NCI-H1436 (cell line): ENCODE measurements around the gene MAVS.
"Not testable (repeated sequence)": the region's sequence is repeated elsewhere in the genome, so short reads cannot be mapped to it uniquely, and the experiment has no call there.

ENCODE experiments used
- DNase-seq: peaks from one replicate; lab custom pipeline; 2025; lab: John Stamatoyannopoulos, UW

The MAVS gene

DNA sequence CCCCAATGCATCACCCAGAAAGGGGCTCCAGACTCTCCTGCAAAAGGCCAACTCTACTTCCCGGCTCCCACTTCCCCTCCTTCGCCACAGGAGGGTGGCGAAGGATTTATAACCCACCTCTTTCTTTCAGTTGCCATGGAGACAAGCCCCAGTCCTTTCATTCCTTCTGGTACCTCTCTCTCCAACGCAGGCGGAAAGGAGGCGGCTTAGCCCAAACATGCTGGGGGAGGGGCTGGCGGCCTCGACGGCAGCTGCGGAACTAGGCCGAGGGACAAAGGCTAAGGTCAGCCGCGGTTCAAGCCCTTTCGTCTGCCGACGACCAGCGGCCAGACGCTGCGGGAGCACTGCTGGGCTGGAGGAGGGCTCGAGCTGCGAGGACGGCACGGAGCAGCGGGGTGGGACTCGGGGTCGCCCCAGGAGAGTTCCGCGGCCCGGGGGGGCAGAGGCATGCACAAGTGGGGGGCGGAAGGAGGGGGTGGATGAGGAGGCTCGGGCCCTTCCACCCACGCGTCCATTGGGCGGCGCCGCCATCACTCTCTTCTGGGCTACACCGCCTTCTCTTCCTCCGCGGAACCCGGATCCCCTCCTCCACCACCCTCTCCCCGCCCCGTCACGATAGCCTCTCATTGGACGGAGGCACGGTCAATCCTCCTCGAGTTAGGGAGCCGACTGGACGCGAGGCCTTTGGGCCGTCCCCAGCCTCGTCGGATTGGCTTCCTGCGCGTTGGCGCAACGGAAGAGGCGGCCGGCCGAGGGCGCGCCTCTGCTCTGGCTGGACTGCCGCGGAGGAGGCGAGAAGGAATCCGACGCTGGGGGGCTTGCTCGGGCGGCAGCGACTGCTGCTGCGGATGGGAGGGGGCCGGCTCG, 42.2 kb downstream of the MAVS start, which contains the start of gene PANK2:
Gene PANK2 (plus strand): TSS at position 766 of the 867 bp plus-strand sequence.
- peak; percentile 98 for DNase-seq

DNA sequence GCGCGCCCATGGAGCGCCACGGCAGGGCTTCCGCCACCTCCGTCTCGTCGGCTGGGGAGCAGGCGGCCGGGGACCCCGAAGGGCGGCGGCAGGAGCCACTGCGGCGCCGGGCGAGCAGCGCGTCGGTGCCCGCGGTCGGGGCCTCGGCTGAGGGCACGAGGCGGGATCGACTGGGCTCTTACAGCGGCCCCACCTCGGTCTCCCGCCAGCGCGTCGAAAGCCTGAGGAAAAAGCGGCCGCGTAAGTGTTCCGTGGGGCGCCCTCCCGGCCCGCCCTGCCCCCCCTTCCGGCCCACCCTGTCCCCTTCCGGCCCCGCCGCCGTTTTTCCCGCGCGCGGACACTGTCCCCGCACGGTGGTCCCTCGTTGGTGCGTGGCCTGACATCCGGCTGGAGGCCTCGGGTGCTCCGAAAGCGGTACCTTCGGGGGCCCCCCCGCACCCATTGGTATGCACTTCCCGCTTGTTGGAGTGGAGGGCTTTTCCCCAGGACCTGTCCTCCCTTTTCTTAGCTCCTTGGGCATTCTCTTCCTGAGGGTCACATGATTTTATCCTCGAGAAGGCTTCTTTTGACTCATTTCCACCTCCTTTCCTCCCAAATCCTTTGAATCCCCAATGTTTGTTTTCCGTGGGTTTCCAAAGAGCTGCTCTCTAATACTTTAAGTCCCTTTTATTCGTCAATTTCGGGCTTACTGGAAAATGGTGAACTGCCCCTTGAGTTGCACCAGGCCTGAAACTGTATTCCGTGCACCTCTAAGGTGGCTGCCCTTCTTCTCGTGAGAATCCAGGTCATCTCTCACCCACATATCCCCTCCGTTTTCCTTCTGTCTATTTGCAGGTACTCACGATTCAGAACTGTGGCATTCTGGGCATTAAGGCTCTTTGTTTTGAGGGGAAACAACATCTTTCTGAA, 43.1 kb downstream of the MAVS start:
- peak; percentile 12 for DNase-seq

DNA sequence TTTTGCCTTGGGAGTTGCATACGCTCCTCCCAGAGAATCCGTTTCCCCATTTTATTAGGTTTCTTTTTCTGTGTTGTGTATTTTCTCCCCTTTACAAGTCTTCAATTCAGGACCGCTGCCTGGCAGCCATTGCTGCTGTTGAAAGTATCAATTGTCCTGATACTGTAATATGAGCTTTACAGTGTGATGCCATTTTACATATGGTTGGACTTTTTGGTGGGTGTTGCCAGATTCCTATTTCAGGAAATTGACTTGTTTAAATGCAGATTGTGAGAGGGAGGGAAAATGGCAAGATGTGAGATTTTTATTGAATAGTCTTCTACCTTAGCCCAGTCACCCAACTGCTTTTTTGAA, 43.7 kb downstream of the MAVS start:
- no peak for DNase-seq

DNA sequence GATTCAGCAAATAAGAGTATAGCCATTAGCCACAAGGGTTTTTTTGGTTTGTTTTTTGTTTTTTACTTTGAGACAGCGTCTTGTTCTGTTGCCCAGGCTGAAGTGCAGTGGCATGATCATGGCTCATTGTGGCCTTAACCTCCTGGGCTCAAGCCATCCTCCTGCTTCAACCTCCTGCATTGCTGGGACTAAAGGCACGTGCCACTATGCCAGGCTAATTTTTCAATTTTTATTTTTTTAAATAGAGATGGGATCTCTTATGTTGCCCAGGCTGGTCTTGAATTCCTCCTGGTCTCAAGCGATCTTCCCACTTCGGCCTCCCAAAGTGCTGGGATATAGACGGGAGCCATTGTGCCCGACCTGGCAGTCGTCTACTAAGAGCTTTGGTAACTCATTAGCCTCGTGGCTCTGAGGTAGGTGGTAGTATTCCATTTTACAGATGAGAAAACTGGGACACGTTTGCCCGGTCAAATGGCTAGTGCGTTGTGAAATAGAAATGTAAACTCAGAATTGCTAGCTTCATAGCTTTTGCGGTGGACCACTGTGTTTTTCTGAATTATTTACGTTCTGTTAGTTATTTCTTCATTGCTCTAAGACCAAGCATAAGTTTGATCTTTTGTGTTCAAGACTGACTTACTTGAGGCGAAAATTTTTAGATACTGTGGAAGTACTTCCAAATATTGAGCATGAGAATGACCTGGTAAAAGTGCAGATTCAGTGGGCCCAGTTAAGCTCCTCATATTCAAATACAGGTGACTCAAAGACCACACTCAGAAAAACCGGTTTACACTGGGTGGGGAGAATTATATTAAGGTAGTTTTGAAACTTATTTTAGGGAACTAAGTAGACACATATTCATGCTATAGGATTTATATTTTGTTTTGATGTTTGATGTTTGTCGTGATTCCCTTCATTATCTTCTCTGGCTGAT, 44.6 kb downstream of the MAVS start:
- DNase-seq = no peak

GRCh38 chr20:3894796-3895195, 48.2 kb downstream of the MAVS start:
- DNase-seq = no peak

DNA sequence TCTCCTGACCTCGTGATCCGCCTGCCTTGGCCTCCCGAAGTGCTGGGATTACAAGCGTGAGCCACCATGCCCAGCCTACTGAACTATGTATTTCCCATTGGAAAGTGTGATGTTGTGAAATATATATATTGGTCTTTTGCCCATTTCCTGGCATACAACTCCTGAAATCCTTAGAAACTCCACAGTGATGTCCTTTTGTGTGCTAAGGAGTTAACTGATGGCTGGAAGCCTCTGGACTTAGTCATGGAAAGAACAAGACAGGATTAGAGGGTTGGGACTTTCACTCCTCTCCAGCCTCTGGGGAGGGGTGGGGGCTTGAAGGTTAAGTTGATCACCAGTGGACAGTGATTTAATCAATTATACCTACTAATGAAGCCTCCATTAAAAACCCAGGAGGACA, 49.7 kb downstream of the MAVS start:
- no peak for DNase-seq

- DNase-seq = no peak
Observed at GRCh38 chr20:3896853-3897583, 50.4 kb downstream of the MAVS start.

- DNase-seq = not testable (repeated sequence)
Observed at GRCh38 chr20:3898181-3898580, 51.5 kb downstream of the MAVS start.

GRCh38 chr20:3898639-3899038, 52.0 kb downstream of the MAVS start:
- no peak for DNase-seq

DNA sequence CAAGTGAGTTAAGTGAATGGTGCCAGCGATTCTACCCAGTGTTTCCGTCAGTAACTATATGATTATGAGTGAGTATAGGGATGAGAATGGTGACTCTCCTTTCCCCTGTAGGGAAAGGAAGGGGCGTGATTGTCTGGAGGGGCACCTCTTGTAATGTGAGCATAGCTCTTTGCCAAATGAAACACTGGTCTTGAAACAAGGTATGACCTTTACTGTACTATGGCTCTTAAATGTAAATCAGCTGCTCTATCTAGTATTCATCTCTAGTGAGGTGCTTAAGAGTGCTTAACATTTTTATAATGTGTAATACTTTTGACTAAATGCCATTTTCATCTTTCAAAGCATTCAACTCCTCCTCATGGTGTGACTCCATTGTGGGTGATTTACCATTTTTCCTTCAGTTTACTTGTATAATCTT, 53.6 kb downstream of the MAVS start:
- DNase-seq = no peak

- DNase-seq = no peak
Observed at GRCh38 chr20:3901028-3901705, 54.5 kb downstream of the MAVS start.

- no peak for DNase-seq
Observed at GRCh38 chr20:3901706-3902440, 55.2 kb downstream of the MAVS start.

DNA sequence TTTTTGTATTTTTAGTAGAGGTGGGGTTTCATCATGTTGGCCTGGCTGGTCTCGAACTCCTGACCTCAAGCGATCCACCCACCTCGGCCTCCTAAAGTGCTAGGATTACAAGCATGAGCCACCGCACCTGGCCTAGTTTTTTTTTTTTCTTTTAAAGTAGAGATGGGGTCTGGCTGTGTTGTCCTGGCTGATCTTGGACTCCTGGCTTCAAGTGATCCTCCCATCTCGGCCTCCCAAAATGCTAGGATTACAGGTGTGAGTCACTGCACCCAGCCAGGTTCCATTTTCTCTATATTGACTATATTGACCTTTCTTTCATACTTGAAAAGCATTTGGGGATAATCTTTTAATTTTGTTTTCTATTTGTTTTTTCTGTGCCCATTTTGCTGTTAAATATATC, 55.8 kb downstream of the MAVS start:
- DNase-seq = no peak

DNA sequence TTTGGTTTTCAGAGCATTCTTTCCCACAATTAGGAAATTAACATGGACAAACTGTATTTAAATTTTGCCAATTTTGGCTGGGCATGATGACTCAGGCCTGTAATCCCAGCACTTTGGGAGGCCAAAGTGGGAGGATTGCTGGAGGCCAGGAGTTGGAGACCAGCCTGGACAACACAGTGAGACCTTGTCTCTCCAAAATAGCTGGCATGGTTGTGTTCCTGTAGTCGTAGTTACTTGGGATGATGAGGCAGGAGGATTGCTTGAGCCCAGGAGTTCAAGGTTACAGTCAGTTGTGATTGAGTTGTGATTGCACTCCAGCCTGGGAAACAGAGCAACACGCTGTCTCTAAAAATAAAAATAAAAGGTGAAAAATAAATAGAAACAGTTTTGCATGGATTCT, 57.6 kb downstream of the MAVS start:
- DNase-seq = no peak

DNA sequence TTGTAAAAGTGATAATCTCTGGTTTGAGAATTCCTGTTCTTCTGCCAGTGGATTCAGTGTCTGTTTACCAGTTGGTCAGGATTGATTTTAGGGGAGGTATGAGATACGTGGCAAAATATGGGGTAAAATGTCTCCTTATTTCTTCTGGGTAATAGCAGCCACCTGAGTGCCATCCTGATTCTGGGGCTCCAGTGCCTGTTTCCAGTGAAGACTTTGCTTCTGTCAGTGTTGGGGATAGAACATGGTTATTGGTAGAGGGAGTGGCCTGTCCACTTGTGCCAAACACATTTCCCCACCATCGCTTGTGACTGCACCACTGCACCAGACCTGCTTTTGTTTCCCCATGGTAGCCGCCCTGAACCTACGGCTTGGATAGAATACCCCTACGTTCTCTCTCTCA, 58.2 kb downstream of the MAVS start:
- DNase-seq = no peak

DNA sequence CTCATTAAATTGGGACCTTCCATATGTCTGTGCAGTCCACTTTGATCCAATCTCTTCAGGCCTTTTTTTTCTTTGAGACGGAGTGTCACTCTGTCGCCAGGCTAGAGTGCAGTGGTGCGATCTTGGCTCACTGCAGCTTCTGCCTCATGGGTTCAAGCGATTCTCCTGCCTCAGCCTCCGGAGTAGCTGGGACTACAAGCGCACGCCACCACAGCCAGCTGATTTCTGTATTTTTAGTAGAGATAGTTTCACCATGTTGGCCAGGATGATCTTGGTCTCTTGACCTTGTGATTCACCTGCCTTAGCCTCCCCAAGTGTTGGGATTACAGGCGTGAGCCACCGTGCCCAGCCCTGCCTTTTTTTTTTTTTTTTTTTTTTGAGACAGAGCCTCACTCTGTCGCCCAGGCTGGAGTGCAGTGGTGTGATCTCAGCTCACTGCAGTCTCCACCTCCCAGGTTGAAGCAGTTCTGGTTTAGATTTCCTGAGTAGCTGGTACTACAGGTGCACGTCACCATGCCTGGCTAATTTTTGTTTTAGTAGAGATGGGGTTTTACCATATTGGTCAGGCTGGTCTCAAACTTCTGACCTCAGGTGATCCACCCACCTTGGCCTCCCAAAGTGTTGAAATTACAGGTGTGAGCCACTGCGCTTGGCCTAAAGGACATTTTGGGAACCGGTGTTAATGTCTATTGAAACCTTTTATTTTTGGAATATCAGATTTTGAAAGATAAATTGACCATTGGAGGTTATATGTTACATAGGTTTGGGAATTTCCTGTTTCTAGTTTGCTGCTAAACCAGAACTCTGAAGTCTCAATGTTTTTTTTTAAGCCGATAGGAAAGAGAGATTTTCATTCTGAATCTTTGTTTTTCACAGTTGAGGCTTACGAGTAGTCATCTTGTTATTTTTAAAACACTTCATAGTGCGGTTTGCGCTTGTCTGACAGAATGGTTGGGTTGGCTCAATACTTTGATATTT, 60.4 kb downstream of the MAVS start:
- not testable (repeated sequence) for DNase-seq

GRCh38 chr20:3908667-3909066, 62.0 kb downstream of the MAVS start:
- no peak for DNase-seq

DNA sequence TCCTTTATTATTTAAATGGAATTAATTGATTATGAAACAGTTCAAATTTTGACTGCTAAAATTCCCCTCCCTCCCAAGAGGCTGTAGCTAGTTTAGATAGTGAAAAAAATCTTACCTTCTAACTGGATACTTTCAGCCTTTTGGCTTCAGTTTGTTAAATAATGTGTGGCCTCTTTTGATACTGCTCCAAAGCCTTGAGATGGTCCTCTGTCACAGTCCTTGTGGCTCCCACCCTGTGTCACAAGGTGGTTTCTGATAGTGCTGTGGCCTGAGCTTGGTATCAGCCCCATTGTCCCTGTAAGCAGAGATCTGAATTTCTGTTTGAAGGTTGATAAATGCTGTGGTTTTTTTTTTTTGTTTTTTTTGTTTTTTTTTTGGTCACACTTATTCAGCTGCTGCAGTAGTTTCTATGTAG, 63.3 kb downstream of the MAVS start:
- DNase-seq = no peak

GRCh38 chr20:3910853-3911252, 64.2 kb downstream of the MAVS start:
- DNase-seq = no peak
